ENCODE results near the gene RPL35.
"Not testable (repeated sequence)": the region's sequence is repeated elsewhere in the genome, so short reads cannot be mapped to it uniquely, and the experiment has no call there.

RPL35 gene

DNA sequence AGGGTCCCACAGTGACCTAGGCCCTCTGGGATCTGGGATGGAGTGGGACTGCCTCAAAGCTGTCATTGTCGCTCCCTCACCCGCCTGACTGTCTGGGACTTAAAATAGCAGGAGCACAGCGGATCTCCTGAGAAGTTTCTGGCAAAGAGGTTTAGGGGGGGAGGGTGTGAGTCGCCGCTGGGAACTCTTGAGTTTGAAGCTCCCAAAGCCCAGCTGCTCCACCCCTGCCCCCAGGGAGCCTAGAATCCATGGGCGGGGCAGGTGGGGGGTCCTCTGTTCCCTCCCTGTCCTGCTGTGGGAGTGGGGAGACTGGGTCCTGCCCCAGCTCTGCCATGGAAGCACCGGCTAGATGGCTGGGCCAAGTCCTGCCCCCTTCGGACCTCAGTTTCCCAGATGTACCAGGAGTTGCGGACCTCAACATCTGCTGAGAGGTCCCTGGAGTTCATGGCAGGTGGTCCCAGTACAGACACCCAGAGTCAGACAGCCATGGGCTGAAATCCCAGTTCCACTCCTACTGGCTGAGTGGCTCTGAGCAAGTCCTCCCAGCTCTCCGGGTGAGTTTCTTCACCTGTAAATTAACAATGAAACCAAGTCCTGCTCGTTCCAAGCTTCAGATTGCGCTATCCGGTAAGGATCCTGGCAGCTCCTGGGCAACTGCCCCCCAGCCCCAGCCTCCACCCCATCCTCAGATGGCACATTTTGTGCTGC is 9.5 kb downstream of the RPL35 start:
- no peak for DNase-seq

GRCh38 chr9:124849801-124850200 is 12.0 kb downstream of the RPL35 start:
- no peak for DNase-seq

DNA sequence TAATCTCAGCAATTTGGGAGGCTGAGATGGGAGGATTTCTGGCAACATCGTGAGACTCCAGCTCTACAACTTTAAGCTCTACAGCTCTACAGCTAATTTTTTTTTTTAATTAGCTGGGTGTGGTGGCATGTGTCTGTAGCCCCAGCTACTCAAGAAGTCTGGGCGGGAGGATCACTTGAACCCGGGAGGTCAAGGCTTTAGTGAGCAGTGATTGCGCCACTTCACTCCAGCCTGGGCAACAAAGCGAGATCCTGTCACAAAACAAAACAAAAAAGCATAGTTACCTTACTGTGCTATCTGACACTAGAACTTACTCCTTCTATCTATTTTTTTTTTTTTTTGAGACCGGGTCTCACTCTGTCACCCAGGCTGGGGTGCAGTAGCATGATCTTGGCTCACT is 14.8 kb downstream of the RPL35 start:
- no peak for DNase-seq

DNA sequence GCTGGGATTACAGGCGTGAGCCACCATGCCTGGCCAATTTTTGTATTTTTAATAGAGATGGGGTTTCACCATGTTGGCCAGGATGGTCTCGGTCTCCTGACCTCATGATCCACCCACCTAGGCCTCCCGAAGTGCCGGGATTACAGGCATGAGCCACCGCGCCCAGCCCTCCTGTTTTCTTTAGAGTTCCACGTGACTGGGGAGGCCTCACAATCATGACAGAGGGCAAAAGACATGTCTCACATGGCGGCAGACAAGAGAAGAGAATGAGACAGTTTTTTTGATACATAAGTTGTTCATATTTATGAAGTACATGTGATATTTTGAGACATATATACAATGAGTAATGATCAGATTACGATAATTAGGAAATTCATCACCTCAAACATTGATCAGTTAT is 15.3 kb downstream of the RPL35 start:
- not testable (repeated sequence) for DNase-seq

- DNase-seq, result no peak
These were observed 17.5 kb downstream of the RPL35 start for GRCh38 chr9:124844291-124844690.

- DNase-seq, result no peak
These were observed 18.2 kb downstream of the RPL35 start for GRCh38 chr9:124843456-124844034.

GRCh38 chr9:124841075-124841821 is 20.5 kb downstream of the RPL35 start:
- no peak for DNase-seq

- DNase-seq, result no peak
These were observed 21.4 kb downstream of the RPL35 start for GRCh38 chr9:124840300-124840833.

DNA sequence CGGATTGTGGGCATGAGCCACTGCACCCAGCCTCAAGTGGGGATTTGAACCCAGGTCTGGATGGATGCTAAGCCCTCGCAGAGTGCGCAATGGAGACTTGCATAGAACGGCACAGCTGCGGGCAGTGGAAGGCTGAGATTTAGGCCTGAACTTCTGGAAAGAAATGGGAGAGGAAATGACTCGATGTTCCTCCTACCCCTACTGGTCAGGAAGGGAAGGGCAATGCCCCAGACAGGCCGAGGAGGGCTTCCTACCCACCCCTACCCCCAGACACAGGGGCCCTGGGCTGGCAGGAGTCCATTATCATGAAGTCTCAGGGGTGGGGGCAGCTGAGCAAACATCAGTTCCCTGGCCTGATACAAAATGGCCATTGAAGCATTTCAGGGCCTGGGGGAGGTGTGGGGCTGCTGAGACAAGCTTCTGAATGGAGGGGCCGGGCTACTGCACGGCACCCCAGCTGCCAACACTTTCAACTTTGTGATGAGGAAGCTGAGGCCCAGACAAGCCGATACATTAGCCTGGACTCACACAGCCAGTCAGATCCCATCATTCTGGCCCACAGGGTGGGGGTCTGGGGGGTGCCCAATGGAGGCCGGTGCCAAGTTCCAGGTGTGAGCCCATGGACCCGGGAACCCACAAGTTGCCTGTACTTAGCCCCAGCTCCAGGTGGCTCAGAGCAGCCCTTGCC is 22.0 kb downstream of the RPL35 start:
- DNase-seq, result no peak

GRCh38 chr9:124838567-124839275 is 23.0 kb downstream of the RPL35 start:
- DNase-seq, result not testable (repeated sequence)

DNA sequence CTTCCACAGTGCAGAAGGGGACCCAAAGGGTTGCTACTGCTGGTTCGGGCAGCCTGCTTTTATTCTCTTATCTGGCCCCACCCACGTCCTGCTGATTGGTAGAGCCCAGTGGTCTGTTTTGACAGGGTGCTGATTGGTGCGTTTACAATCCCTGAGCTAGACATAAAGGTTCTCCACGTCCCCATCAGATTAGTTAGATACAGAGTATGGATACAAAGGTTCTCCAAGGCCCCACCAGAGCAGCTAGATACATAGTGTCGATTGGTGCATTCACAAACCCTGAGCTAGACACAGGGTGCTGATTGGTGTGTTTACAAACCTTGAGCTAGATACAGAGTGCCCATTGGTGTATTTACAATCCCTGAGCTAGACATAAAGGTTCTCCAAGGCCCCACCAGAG is 23.6 kb downstream of the RPL35 start:
- not testable (repeated sequence) for DNase-seq

GRCh38 chr9:124835026-124835557 is 26.7 kb downstream of the RPL35 start:
- no peak for DNase-seq

DNA sequence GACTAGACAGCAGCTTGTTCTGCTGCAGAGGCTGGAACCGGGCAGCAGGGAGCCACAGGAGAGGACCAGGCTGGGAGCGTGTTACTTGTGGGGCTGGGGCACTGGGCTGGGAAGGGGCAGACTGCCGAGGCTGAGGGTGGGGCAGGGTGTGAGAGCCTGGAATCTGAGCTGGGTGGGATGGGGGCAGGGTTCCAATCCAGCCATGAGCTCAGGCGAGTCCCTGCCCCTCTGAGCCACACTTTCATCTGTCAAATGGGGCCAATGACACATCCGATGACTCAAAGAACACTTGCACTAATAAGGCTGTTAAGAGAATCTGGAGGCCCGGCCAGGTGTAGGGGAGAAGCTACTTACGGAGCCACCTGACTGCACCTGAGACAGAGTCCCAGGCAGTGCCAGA is 27.2 kb downstream of the RPL35 start:
- DNase-seq, result no peak

DNA sequence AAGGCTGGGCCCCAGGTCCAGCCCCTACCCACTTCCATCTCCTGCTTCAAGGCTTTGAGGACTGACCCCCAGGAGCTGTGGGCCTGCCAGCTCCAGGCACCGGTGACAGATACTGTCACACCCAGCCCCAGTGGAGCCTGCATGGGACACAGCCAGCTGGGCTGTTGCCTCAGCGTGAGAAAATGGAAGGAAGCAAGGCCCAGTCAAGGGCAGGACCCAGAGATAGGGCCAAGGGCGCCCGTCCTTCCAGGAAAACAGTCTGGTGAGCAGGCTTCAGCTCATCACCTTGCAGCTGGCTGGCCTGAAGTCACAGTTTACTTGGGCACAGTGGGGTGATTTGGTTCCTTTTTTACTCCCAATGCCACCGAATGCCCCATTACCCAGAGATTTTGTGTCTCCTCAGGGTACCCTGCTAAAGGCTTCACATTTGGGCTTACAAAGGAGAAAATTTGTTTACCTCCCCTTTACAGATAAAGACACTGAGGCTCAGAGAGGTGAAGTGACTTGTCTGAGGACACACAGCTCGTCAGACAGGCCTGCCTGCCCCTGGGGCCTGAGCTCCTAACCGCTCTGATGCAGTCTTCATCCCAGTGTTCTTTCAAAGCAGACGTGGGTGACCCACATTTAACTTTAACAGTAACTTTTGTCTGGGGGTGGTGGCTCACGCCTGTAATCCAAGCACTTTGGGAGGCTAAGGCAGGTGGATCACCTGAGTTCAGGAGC is 30.0 kb downstream of the RPL35 start:
- DNase-seq, result no peak

DNA sequence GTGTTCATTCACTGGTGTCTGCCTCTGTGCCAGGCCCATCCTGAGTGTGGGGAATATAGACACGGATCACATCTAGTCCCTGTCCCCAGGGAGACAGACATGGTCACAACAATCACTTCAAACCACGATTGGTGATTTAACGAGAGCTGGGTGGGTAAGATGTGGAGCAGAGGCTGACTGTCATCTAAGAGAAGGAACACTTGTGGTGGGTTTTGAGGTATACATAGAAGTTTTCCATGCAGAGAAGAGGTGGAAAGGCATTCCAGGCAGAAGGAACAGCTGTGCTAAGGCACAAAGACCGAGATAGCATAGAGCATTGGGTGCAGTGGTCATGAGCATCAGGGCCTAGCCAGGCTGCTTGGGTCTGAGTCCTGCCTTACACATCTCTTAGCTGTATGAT is 31.2 kb downstream of the RPL35 start:
- DNase-seq, result no peak

DNA sequence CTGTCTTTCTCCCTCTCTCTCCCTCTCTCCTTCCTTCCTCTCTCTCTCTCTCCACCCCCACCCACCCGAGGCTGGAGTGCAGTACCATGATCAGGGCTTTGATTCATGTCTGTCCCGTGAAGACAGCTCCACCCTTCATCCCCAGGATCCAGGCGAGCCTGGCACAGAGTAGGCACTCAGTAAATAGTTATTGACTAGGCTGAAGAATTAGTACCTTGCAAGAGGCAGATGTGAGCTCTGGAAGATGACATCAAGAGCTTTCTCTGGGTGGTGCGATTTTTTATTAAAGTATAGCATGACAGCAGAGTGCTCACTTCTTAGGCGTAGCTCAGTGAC is 32.5 kb downstream of the RPL35 start:
- DNase-seq, result no peak

GRCh38 chr9:124828489-124829333 is 33.0 kb downstream of the RPL35 start:
- no peak for DNase-seq

- no peak for DNase-seq
These were observed 40.8 kb downstream of the RPL35 start for GRCh38 chr9:124820698-124821623.

DNA sequence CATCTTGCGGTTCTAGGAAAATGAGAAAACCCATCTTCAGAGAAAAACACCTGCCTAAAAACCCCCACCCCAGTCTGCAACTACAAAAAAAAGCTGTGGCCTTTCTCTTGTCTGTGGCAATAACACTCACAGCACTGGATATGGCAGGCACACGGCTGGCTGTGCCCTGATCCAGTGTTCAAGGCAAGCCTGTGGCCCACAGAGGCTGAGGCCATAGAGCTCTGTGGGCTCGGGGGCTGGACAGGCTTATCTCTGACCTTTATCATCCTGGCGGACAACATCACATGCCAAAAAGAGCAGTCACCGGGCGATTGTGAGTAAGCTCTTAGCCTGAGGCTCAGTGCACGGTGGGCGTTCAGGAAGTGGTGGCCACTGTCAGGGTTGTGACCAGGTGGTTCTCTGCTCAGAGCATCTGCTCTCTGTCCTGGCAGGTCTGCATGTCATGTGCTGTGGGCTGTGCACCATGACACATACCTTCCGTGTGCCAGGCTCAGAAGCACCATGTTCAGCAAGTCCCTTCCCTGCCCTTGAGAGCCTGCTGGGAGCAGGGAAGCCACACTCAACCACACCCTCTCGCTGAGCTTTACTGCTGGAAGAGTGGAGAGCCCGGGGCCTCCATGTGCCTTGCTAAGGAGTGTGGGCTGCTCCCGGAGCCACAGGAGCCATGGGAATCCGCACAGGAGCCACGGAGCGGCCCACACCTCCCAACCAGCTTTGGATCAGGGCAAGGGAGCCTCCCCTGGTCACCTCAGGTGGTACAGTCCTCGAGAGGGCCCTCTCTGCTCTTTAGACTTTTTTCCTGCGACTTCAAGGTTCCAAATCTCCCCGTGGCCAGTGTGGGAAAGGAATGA is 43.1 kb downstream of the RPL35 start:
- no peak for DNase-seq
